Natural killer cell (primary cell): ENCODE data around the gene ADAP1. TPM values are rescaled to one million over a fixed set of nuclear protein-coding genes. Genes with fewer than 3 reads are reported as not detected.

Source experiments
- ATAC-seq, 3 donors: fragments of 150-1000 bp in 2 of 3; fragments of 200-7000 bp in 1 of 3; cut with Tn5 transposase; 1 replicate in 1 of 3; 2 replicates in 2 of 3; pipeline ENCODE4 v1.10.0; 2021; ENCODE audit warnings: mild to moderate bottlenecking in 2 of 3, moderate library complexity in 2 of 3
- DNase-seq, 2 donors: peaks; one replicate each; pipeline versions ENCODE4 v3.0.0 to v3.0.0-alpha.2; 2013 to 2021; ENCODE audit warnings: mixed read lengths in 1 of 2
- H3K27ac ChIP-seq: one replicate; pipeline ENCODE4 v1.5.1; 2013; ENCODE audit warnings: mild to moderate bottlenecking, low read length
- H3K27me3 ChIP-seq: one replicate; pipeline ENCODE4 v1.6.1; 2013; ENCODE audit warnings: low read length; ENCODE audit not compliant: control insufficient read depth, insufficient read depth
- H3K36me3 ChIP-seq: one replicate; pipeline ENCODE4 v1.6.1; 2013; ENCODE audit warnings: low read length; ENCODE audit not compliant: control insufficient read depth, insufficient read depth
- H3K4me1 ChIP-seq: one replicate; pipeline ENCODE4 v1.6.1; 2013; ENCODE audit warnings: low read length; ENCODE audit not compliant: control insufficient read depth, insufficient read depth
- H3K4me3 ChIP-seq: one replicate; pipeline ENCODE4 v1.5.1; 2013; ENCODE audit warnings: low read length
- H3K9me3 ChIP-seq: one replicate; pipeline ENCODE4 v1.6.1; 2013; ENCODE audit warnings: low read length; ENCODE audit not compliant: control insufficient read depth, insufficient read depth
- H3K27ac Mint-ChIP-seq, 2 donors: one replicate each; pipeline ENCODE4 v1.8.0; 2022; ENCODE audit warnings: mild to moderate bottlenecking in 2 of 2, mixed read lengths in 2 of 2, moderate library complexity in 1 of 2
- H3K27me3 Mint-ChIP-seq, 2 donors: one replicate each; pipeline ENCODE4 v1.8.0; 2022; ENCODE audit warnings: low read depth in 2 of 2, mixed read lengths in 2 of 2
- H3K36me3 Mint-ChIP-seq: one replicate; pipeline ENCODE4 v1.8.0; 2022; ENCODE audit warnings: mixed read lengths
- H3K4me1 Mint-ChIP-seq, 2 donors: one replicate each; pipeline ENCODE4 v1.8.0; 2022; ENCODE audit warnings: mixed read lengths in 2 of 2
- H3K4me3 Mint-ChIP-seq: one replicate; pipeline ENCODE4 v1.8.0; 2022; ENCODE audit warnings: mild to moderate bottlenecking, moderate library complexity, mixed read lengths
- H3K9me3 Mint-ChIP-seq, 2 donors: one replicate each; pipeline ENCODE4 v1.8.0; 2022; ENCODE audit warnings: mixed read lengths in 2 of 2
- CTCF ChIP-seq: fragments of 200-600 bp; IDR thresholded peaks from one replicate; pipeline ENCODE4 v1.8.0; 2022; ENCODE audit warnings: antibody characterized with exemption
- WGBS: methylation state at CpG from one replicate; pipeline ENCODE4 v1.1.7; 2013; ENCODE audit warnings: missing lambda C conversion rate; ENCODE audit not compliant: insufficient coverage; 5-methylcytosine and 5-hydroxymethylcytosine counted together
- intact Hi-C: fragments of 100-400 bp; cut with micrococcal nuclease; formaldehyde crosslinking; loops from one replicate; pipeline ENCODE4 v1.14.2; 2022
- total RNA-seq, 4 donors: library from RNA; stranded (reverse); fragments of 120-200 nt in 1 of 4; gene quantifications; one replicate each; pipeline versions ENCODE4 v1.2.3 to v1.2.4, GENCODE V29; 2013 to 2022

The ADAP1 gene
- total RNA-seq, 3 donors from 2014 or later (not counting 1 experiment from before 2014, with no cell fraction given), result 87.2 to 117 (median 89.2) TPM

GRCh38 chr7:959271-959670 is 4.8 kb upstream of the ADAP1 start:
- Mint-ChIP-seq H3K4me3 (no peak overlapping the region), H3K27me3 (peaks cover 0 to 6% of the 10 kb centered on the region in 2 donors), H3K36me3 (no peaks in the 10 kb centered on the region), H3K9me3 (no peaks in the 10 kb centered on the region), H3K4me1 (peaks cover 0 to 9% of the 10 kb centered on the region in 2 donors), H3K27ac (no peak overlapping the region)
- H3K27me3 ChIP-seq, result peaks cover 6% of the 10 kb centered on the region
- peaks cover 41% of the 10 kb centered on the region for H3K4me1 ChIP-seq
- ATAC-seq (no peak), DNase-seq (no peak)
- intact Hi-C loops, result no loop called here
- WGBS, result 85% methylated on average over 20 of the region's 20 CpGs
- no peak overlapping the region for H3K4me3 ChIP-seq
- no peaks in the 10 kb centered on the region for H3K9me3 ChIP-seq
- H3K36me3 ChIP-seq, result no peaks in the 10 kb centered on the region
- H3K27ac ChIP-seq, result no peak overlapping the region
- TF ChIP-seq CTCF, result no peak

GRCh38 chr7:958221-959200 is 4.0 kb upstream of the ADAP1 start:
- Mint-ChIP-seq H3K27me3 (peaks cover 0 to 3% of the 10 kb centered on the region in 2 donors), H3K27ac (no peak overlapping the region), H3K4me1 (peaks cover 0 to 4% of the 10 kb centered on the region in 2 donors), H3K9me3 (no peaks in the 10 kb centered on the region), H3K4me3 (no peak overlapping the region), H3K36me3 (no peaks in the 10 kb centered on the region)
- DNase-seq, result no peak
- WGBS, result 89% methylated on average over 36 of the region's 36 CpGs
- no peak overlapping the region for H3K27ac ChIP-seq
- H3K9me3 ChIP-seq, result no peaks in the 10 kb centered on the region
- peaks cover 35% of the 10 kb centered on the region for H3K4me1 ChIP-seq
- ATAC-seq, result no peak
- TF ChIP-seq CTCF, result no peak
- H3K27me3 ChIP-seq, result peaks cover 2% of the 10 kb centered on the region
- H3K36me3 ChIP-seq, result no peaks in the 10 kb centered on the region
- intact Hi-C loops, result no loop called here
- H3K4me3 ChIP-seq, result no peak overlapping the region

GRCh38 chr7:957418-958220 is 3.1 kb upstream of the ADAP1 start:
- DNase-seq (no peak), ATAC-seq (no peak)
- no peak overlapping the region for H3K4me3 Mint-ChIP-seq
- H3K9me3 Mint-ChIP-seq, result no peaks in the 10 kb centered on the region
- H3K27me3 Mint-ChIP-seq, result peaks cover 0 to 3% of the 10 kb centered on the region in 2 donors
- Histone ChIP-seq H3K9me3 (no peaks in the 10 kb centered on the region), H3K4me1 (peaks cover 35% of the 10 kb centered on the region), H3K27ac (no peak overlapping the region), H3K36me3 (no peaks in the 10 kb centered on the region), H3K4me3 (no peak overlapping the region), H3K27me3 (peaks cover 2% of the 10 kb centered on the region)
- no peaks in the 10 kb centered on the region for H3K36me3 Mint-ChIP-seq
- peaks cover under 1 to 2% of the 10 kb centered on the region in 2 donors for H3K4me1 Mint-ChIP-seq
- 91% methylated on average over 31 of the region's 32 CpGs for WGBS
- H3K27ac Mint-ChIP-seq, result no peak overlapping the region
- intact Hi-C loops, result no loop called here
- no peak for TF ChIP-seq CTCF
